Measurements from ENCODE around the gene RASL11B.

DNA sequence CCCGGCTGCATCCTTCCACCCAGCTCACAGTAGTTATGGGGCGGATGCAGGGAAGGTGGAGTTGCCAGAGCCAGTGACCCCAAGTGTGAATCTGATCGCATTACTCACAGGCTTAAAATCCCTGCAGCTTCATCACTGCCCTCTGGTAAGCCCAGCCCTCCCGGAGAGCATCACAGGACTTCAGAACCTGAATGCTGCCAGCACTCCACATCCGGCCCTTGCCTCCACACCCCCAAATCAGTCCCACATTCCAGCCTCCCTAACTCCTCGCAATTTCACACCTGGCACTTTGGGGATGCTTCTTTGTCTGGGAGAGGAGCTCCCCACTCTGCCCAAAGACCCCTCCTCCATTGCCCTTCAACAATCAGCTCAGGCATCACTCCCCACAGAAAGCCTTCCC is 15.6 kb downstream of the RASL11B start:
- TF ChIP-seq, protein P1, sequence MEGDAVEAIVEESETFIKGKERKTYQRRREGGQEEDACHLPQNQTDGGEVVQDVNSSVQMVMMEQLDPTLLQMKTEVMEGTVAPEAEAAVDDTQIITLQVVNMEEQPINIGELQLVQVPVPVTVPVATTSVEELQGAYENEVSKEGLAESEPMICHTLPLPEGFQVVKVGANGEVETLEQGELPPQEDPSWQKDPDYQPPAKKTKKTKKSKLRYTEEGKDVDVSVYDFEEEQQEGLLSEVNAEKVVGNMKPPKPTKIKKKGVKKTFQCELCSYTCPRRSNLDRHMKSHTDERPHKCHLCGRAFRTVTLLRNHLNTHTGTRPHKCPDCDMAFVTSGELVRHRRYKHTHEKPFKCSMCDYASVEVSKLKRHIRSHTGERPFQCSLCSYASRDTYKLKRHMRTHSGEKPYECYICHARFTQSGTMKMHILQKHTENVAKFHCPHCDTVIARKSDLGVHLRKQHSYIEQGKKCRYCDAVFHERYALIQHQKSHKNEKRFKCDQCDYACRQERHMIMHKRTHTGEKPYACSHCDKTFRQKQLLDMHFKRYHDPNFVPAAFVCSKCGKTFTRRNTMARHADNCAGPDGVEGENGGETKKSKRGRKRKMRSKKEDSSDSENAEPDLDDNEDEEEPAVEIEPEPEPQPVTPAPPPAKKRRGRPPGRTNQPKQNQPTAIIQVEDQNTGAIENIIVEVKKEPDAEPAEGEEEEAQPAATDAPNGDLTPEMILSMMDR (conservative IDR thresholded peaks at IDR 0.05; ENCODE audit: low read length): no peak
- TF ChIP-seq EZH2phosphoT487 (IDR thresholded peaks at IDR 0.05; ENCODE audit: borderline replicate concordance, low read depth, low read length): no peak

Data from OCI-LY7 (cell line).